NCI-H526 treated with DMSO at 0.1 percent for 48 hours (cell line): ENCODE data around the gene HAP1.
"Not testable (repeated sequence)": the region's sequence is repeated elsewhere in the genome, so short reads cannot be mapped to it uniquely, and the experiment has no call there.

ENCODE experiments used
- DNase-seq: peaks from one replicate; lab custom pipeline; 2025; lab: John Stamatoyannopoulos, UW

HAP1 gene

GRCh38 chr17:41689497-41690299 is 44.7 kb downstream of the HAP1 start:
- peak; percentile 50 for DNase-seq

- DNase-seq: peak; percentile 97
Observed at GRCh38 chr17:41688641-41689496, 45.6 kb downstream of the HAP1 start, which contains the start of gene EIF1. Gene EIF1 (plus strand): TSS chr17:41688885. CDS start chr17:41689039, 154 bp downstream.

GRCh38 chr17:41687828-41688640 is 46.4 kb downstream of the HAP1 start:
- peak; percentile 55 for DNase-seq

GRCh38 chr17:41686281-41686680 is 48.2 kb downstream of the HAP1 start:
- no peak for DNase-seq

- DNase-seq: not testable (repeated sequence)
Observed at GRCh38 chr17:41685753-41686152, 48.7 kb downstream of the HAP1 start.

- DNase-seq: no peak
Observed at GRCh38 chr17:41684035-41684434, 50.4 kb downstream of the HAP1 start.

GRCh38 chr17:41683441-41684007 is 50.9 kb downstream of the HAP1 start:
- no peak for DNase-seq

- no peak for DNase-seq
Observed at GRCh38 chr17:41682631-41683030, 51.8 kb downstream of the HAP1 start.

GRCh38 chr17:41681776-41682175 is 52.7 kb downstream of the HAP1 start:
- DNase-seq: no peak

GRCh38 chr17:41680426-41681040 is 53.9 kb downstream of the HAP1 start:
- DNase-seq: no peak

GRCh38 chr17:41679740-41680425 is 54.6 kb downstream of the HAP1 start:
- no peak for DNase-seq

GRCh38 chr17:41678907-41679739 is 55.3 kb downstream of the HAP1 start:
- no peak for DNase-seq

- DNase-seq: no peak
Observed at GRCh38 chr17:41678411-41678906, 56.0 kb downstream of the HAP1 start.

GRCh38 chr17:41676058-41676419 is 58.4 kb downstream of the HAP1 start:
- DNase-seq: no peak

GRCh38 chr17:41675157-41676057 is 59.0 kb downstream of the HAP1 start:
- DNase-seq: not testable (repeated sequence)
